ENCODE results near the gene ZGPAT.
"Not testable (repeated sequence)": the region's sequence is repeated elsewhere in the genome, so short reads cannot be mapped to it uniquely, and the experiment has no call there.

DNA sequence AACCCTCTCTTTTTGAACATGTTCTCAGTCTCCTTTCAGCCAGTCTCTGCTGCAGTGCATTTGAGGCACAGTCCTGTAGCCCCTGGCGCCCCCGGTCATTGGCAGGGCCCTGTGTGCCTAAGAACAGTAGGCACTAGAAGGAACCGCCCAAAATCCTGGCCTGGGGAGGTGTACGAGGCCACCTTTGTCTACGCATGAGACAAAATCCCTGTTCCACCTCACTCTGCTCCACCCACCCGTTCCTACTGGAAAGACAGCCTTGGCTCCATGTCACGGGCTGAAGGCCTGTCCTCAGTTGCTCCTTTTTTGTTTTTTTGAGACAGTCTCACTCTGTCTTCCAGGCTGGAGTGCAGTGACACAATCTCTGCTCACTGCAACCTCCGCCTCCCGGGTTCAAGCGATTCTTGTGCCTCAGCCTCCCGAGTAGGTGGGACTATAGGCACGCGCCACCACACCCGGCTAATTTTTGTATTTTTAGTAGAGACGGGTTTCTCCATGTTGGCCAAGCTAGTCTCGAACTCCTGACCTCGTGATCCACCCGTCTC, 22.4 kb downstream of the ZGPAT start:
- not testable (repeated sequence) for TF ChIP-seq YY1 (IDR thresholded peaks at IDR 0.05; ENCODE audit: insufficient read depth, insufficient read length); SUZ12 (IDR thresholded peaks at IDR 0.05; ENCODE audit: extremely low read depth, insufficient read depth, insufficient read length); ZNF274 (IDR thresholded peaks at IDR 0.05; ENCODE audit: low read depth, low read length)
